Heart left ventricle (tissue), 16 donors: ENCODE results near the gene MMP21. TPM values are rescaled to one million over a fixed set of nuclear protein-coding genes. Genes with fewer than 3 reads are reported as not detected.

Experiments
- ATAC-seq, 4 donors: fragments of 200-7000 bp; cut with Tn5 transposase; one replicate each; pipeline ENCODE4 v1.9.1; 2020 to 2022; ENCODE audit warnings: moderate library complexity in 4 of 4, mild to moderate bottlenecking in 3 of 4, moderate number of reproducible peaks in 1 of 4
- DNase-seq, 5 donors: peaks; one replicate each; pipeline ENCODE4 v3.0.0-alpha.2; 2020
- H3K27ac ChIP-seq, 12 donors: fragments of 200-600 bp; sonication (generic) in 4 of 12; one replicate each; pipeline versions ENCODE4 v1.5.0 to v1.8.0; 2016 to 2022; ENCODE audit warnings: mild to moderate bottlenecking in 2 of 12
- H3K27me3 ChIP-seq, 9 donors: fragments of 200-600 bp; sonication (generic) in 2 of 9; one replicate each; pipeline versions ENCODE4 v1.5.1 to v1.8.0; 2016 to 2022; ENCODE audit warnings: mild to moderate bottlenecking in 3 of 9
- H3K36me3 ChIP-seq, 9 donors: fragments of 200-600 bp; sonication (generic) in 2 of 9; one replicate each; pipeline versions ENCODE4 v1.5.0 to v1.8.0; 2018 to 2022; ENCODE audit warnings: mild to moderate bottlenecking in 2 of 9
- H3K4me1 ChIP-seq, 12 donors: fragments of 200-600 bp; sonication (generic) in 4 of 12; one replicate each; pipeline versions ENCODE4 v1.5.0 to v1.8.0; 2016 to 2022; ENCODE audit warnings: mild to moderate bottlenecking in 3 of 12
- H3K4me3 ChIP-seq, 12 donors: fragments of 200-600 bp; sonication (generic) in 4 of 12; one replicate each; pipeline versions ENCODE4 v1.5.0 to v1.8.0; 2017 to 2022; ENCODE audit warnings: mild to moderate bottlenecking in 9 of 12, moderate library complexity in 4 of 12
- H3K9me3 ChIP-seq, 12 donors: fragments of 200-600 bp; sonication (generic) in 4 of 12; one replicate each; pipeline versions ENCODE4 v1.5.0 to v1.8.0; 2016 to 2022; ENCODE audit warnings: mild to moderate bottlenecking in 1 of 12
- POLR2A ChIP-seq, 2 donors: fragments of 450-650 bp; IDR thresholded peaks; one replicate each; pipeline ENCODE4 v1.6.1; 2017; ENCODE audit warnings: antibody characterized with exemption in 2 of 2, mild to moderate bottlenecking in 2 of 2, moderate library complexity in 2 of 2
- WGBS, 4 donors: extraction: QIAGEN DNeasy Blood & Tissue Kit in 2 of 4; methylation state at CpG; one replicate each; pipeline versions ENCODE4 v1.1.5 to v1.1.7; 2013 to 2018; 5-methylcytosine and 5-hydroxymethylcytosine counted together
- intact Hi-C, 10 donors: fragments of 100-400 bp; cut with DNase I; formaldehyde crosslinking; loops; one replicate each; pipeline versions ENCODE4 v1.11.1 to v1.14.2; 2022
- polyA plus RNA-seq, 2 donors: library from polyadenylated mRNA; stranded (reverse); fragments of 200-250 nt; gene quantifications; one replicate each; pipeline ENCODE4 v1.2.3, GENCODE V29; 2013
- total RNA-seq, 9 donors: library from RNA; depleted of rRNA in 2 of 9; stranded (reverse); fragments of >200 nt in 2 of 9; fragmentation: NEBNext Ultra II Directional in 3 of 9; extraction: Animal tissue kit (Norgen Biotek cat#: 25700) in 3 of 9; gene quantifications; one replicate each; pipeline versions ENCODE4 v1.1.0 to v1.2.4, GENCODE V29; 2016 to 2023
- TF ChIP-seq, protein P1 (sequence below), 12 donors: fragments of 200-600 bp; sonication (generic) in 4 of 12; IDR thresholded peaks; one replicate each; pipeline versions ENCODE4 v1.5.0 to v1.8.0; 2018 to 2022; ENCODE audit warnings: antibody characterized with exemption in 12 of 12, mild to moderate bottlenecking in 5 of 12
- donor health status: ischemic (EF 13 %, LVEDD 7.1; RV severe dilation, severe dysfunction).
- donor health status: healthy with polysubstance abuse.
- donor health status: DM: no; HTN: yes; CAD: no.
- donor health status: DM: no; HTN: no; CAD: no.
- donor health status: ischemic (EF 25% LVEDD 6.9; RV normal size, moderate dysfunction).
- donor health status: ischemic (EF 25% LVEDD 5.7; RV mildly dilated, moderate dysfunction).
- donor health status: healthy.
- donor health status: DM: yes; HTN: yes; CAD: no.
- donor health status: ischemic (EF 35%, LVEDD 5.7; RV mildly dilated, moderate dysfunction).
- donor health status: nonischemic (EF 11% LVEDD 7.7; RV severe dilation, severe dysfunction).
- donor health status: DM: yes; HTN: yes; CAD: no.
- donor health status: PGD.
- donor health status: ischemic (EF 29% LVEDD 5.4; RV normal size, mild dysfunction).
- donor health status: nonischemic (EF 23%, LVEDD 6.1; RV moderate dilation, normal function).

The MMP21 gene
- total and polyA plus RNA-seq, 11 donors, result 0.09 to 0.25 (median 0.11) TPM; not detected in 8

GRCh38 chr10:125815764-125816163 is 40.1 kb upstream of the MMP21 start:
- Histone ChIP-seq H3K27ac (no peak overlapping the region), H3K27me3 (no peaks in the 10 kb centered on the region), H3K4me3 (no peak overlapping the region), H3K4me1 (peaks cover 0 to 4% (median 0%) of the 10 kb centered on the region in 12 donors), H3K9me3 (no peaks in the 10 kb centered on the region), H3K36me3 (peaks cover 0 to 58% (median 41%) of the 10 kb centered on the region in 9 donors)
- intact Hi-C loops, result no loop called here
- no peak for ATAC-seq
- TF ChIP-seq POLR2A (IDR thresholded peaks at IDR 0.05), result no peak
- TF ChIP-seq, protein P1, sequence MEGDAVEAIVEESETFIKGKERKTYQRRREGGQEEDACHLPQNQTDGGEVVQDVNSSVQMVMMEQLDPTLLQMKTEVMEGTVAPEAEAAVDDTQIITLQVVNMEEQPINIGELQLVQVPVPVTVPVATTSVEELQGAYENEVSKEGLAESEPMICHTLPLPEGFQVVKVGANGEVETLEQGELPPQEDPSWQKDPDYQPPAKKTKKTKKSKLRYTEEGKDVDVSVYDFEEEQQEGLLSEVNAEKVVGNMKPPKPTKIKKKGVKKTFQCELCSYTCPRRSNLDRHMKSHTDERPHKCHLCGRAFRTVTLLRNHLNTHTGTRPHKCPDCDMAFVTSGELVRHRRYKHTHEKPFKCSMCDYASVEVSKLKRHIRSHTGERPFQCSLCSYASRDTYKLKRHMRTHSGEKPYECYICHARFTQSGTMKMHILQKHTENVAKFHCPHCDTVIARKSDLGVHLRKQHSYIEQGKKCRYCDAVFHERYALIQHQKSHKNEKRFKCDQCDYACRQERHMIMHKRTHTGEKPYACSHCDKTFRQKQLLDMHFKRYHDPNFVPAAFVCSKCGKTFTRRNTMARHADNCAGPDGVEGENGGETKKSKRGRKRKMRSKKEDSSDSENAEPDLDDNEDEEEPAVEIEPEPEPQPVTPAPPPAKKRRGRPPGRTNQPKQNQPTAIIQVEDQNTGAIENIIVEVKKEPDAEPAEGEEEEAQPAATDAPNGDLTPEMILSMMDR (IDR thresholded peaks at IDR 0.05), result no peak
- DNase-seq, result no peak
- WGBS, 4 donors, result 0 to 80% (median 21%) methylated on average over 1 of the region's 1 CpG

DNA sequence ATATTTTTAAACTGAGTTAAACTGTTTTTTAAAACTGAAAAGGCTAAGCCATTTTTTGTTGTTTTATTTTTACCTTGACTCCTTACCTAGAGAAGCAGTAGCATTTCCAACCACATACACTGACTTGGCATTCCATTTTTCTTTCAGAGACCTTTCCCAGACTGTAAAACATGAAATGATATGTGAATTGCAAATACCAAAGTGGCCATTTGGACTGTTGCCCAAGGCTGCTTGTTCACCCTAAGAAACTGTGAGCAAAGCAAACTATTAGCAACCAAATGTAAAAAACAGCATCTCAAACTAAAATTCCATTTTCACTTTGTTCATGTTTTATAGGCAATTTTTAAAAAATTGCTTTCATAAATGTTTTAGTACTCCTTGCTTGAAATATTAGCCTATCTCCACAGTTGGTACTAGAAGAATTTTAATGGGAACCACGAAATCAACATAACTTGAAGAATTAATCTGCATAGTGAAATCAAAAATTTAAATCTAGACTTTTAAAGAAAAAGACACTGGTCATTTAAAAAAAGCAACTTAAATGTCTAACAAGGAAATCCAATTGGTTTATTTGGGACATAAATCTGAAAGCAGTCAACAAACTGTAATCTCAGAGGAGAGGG is 36.6 kb upstream of the MMP21 start:
- no peak for DNase-seq
- peaks cover 0 to 91% (median 72%) of the 10 kb centered on the region in 9 donors for H3K36me3 ChIP-seq

DNA sequence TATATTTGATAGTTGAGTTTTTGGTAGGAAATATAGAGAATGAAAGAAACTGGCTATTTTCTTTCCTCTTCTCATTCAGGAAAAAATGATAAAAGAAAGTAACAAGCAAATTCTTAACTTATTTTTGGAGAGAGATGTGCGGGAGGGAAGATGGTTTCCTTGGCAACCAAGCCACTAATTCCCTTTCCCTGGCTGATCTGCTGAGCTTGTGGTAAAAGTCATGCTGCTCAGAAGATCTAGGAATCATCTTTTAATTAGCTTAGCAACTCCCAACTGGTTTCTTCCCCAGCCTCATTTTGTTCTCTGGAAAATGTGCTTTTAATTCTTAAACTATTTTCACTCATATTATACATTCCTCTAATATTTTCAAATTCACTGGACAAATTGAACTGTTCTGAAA is 35.6 kb upstream of the MMP21 start:
- Histone ChIP-seq H3K9me3 (no peaks in the 10 kb centered on the region), H3K27ac (no peak overlapping the region), H3K4me1 (no peaks in the 10 kb centered on the region), H3K36me3 (peaks cover 0 to 100% (median 82%) of the 10 kb centered on the region in 9 donors), H3K27me3 (no peaks in the 10 kb centered on the region), H3K4me3 (no peak overlapping the region)
- DNase-seq, result no peak
- intact Hi-C loops, result no loop called here
- 74 to 100% (median 86%) methylated on average over 1 of the region's 1 CpG for WGBS, 4 donors
- no peak for TF ChIP-seq POLR2A (IDR thresholded peaks at IDR 0.05)
- TF ChIP-seq, protein P1 (IDR thresholded peaks at IDR 0.05), result no peak
- ATAC-seq, result no peak

More for the DNA sequence above, 36.6 kb upstream of the MMP21 start:
- no peak for ATAC-seq
- WGBS, 4 donors, result 86 to 97% (median 93%) methylated on average over 1 of the region's 1 CpG
- Histone ChIP-seq H3K4me1 (no peaks in the 10 kb centered on the region), H3K27ac (no peak overlapping the region), H3K4me3 (no peak overlapping the region), H3K27me3 (no peaks in the 10 kb centered on the region), H3K9me3 (no peaks in the 10 kb centered on the region)
- intact Hi-C loops, result no loop called here
- no peak for TF ChIP-seq POLR2A (IDR thresholded peaks at IDR 0.05)
- TF ChIP-seq, protein P1 (IDR thresholded peaks at IDR 0.05), result no peak

DNA sequence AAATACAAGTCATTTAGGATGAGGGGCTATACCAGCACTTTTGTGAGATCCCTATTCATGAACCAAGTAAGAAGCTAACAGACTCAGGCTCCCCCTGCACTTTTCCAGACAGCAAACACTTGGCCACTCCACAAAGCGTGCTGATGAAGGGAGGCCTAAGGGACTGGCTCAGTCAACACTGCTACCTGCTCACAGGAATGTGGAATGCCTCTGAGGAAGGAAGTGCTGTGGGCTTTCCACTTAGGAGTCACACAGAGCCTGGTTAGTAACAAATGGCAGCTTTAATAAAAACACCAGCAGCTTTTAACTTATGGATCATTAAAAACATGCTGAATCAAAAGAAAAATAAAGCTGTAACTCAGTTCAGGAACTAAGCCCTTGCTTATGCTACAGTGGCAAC is 32.4 kb upstream of the MMP21 start:
- H3K36me3 ChIP-seq, result peaks cover 0 to 93% (median 80%) of the 10 kb centered on the region in 9 donors
- H3K4me1 ChIP-seq, result no peaks in the 10 kb centered on the region
- ATAC-seq (no peak), DNase-seq (no peak)
- H3K9me3 ChIP-seq, result no peaks in the 10 kb centered on the region
- no peak overlapping the region for H3K4me3 ChIP-seq
- intact Hi-C loops, result loop anchor here in 1 of 10 donors (10.0 kb wide), 1 partner anchor 833 kb away; no protein-coding TSS in a partner anchor
- H3K27ac ChIP-seq, result no peak overlapping the region
- 80 to 97% (median 93%) methylated on average over 1 of the region's 1 CpG for WGBS, 4 donors
- TF ChIP-seq, protein P1 (IDR thresholded peaks at IDR 0.05), result no peak
- no peak for TF ChIP-seq POLR2A (IDR thresholded peaks at IDR 0.05)
- H3K27me3 ChIP-seq, result no peaks in the 10 kb centered on the region
